ENCODE results near the gene PRDM16. TPM values are rescaled to one million over a fixed set of nuclear protein-coding genes. Genes with fewer than 3 reads are reported as not detected.

The PRDM16 gene
- polyA plus RNA-seq, 1 donor from 2014 or later: 0.21 TPM

GRCh38 chr1:3327389-3327702 is 258.3 kb downstream of the PRDM16 start:
- Histone ChIP-seq H3K27ac (ENCODE audit: low read length) (no peak overlapping the region), H4K20me1 (ENCODE audit: insufficient read depth) (no peaks in the 10 kb centered on the region), H3F3A (ENCODE audit: insufficient read depth, low read length, poor library complexity, severe bottlenecking) (no peaks in the 10 kb centered on the region), H3K9me2 (ENCODE audit: insufficient read depth, low read length) (no peaks in the 10 kb centered on the region), H3K79me2 (replicated peaks; ENCODE audit: insufficient read depth, low read length) (no peaks in the 10 kb centered on the region), H3K36me3 (ENCODE audit: insufficient read depth, low read length) (no peaks in the 10 kb centered on the region), H3K4me2 (ENCODE audit: low read length) (no peak overlapping the region), H3K9me3 (ENCODE audit: low read length) (no peaks in the 10 kb centered on the region), H2AFZ (ENCODE audit: low read depth, low read length) (no peak overlapping the region), H3K9ac (ENCODE audit: low read length) (no peak overlapping the region), H3K27me3 (ENCODE audit: insufficient read depth, low read depth, low read length) (no peaks in the 10 kb centered on the region), H3K4me3 (ENCODE audit: low read length) (no peak overlapping the region)
- TF ChIP-seq EP300 (conservative IDR thresholded peaks at IDR 0.05; ENCODE audit: poor library complexity, severe bottlenecking) (no peak), SMC3 (conservative IDR thresholded peaks at IDR 0.05; ENCODE audit: poor library complexity) (no peak), MXI1 (conservative IDR thresholded peaks at IDR 0.05; ENCODE audit: poor library complexity, severe bottlenecking) (no peak), RAD21 (conservative IDR thresholded peaks at IDR 0.05) (no peak), TAF1 (IDR thresholded peaks at IDR 0.05; ENCODE audit: low read depth) (no peak), CTCF (IDR thresholded peaks at IDR 0.05; ENCODE audit: poor library complexity, severe bottlenecking) (no peak), EZH2 (IDR thresholded peaks at IDR 0.05; ENCODE audit: borderline replicate concordance, insufficient read depth, low read length, poor library complexity, severe bottlenecking) (no peak), REST (IDR thresholded peaks at IDR 0.05; ENCODE audit: borderline replicate concordance) (no peak), POLR2AphosphoS5 (IDR thresholded peaks at IDR 0.05) (no peak)

GRCh38 chr1:3327936-3328590 is 259.1 kb downstream of the PRDM16 start:
- H3K4me2 ChIP-seq (ENCODE audit: low read length): no peak overlapping the region
- H3K27ac ChIP-seq (ENCODE audit: low read length): no peak overlapping the region

More at GRCh38 chr1:3327936-3328590, 259.1 kb downstream of the PRDM16 start:
- no peaks in the 10 kb centered on the region for H3K9me2 ChIP-seq (ENCODE audit: insufficient read depth, low read length)
- no peaks in the 10 kb centered on the region for H4K20me1 ChIP-seq (ENCODE audit: insufficient read depth)
- H3K9ac ChIP-seq (ENCODE audit: low read length): no peak overlapping the region
- no peaks in the 10 kb centered on the region for H3K9me3 ChIP-seq (ENCODE audit: low read length)
- no peaks in the 10 kb centered on the region for H3K79me2 ChIP-seq (replicated peaks; ENCODE audit: insufficient read depth, low read length)
- H3K27me3 ChIP-seq (ENCODE audit: insufficient read depth, low read depth, low read length): no peaks in the 10 kb centered on the region
- no peak overlapping the region for H3K4me3 ChIP-seq (ENCODE audit: low read length)
- H3K36me3 ChIP-seq (ENCODE audit: insufficient read depth, low read length): no peaks in the 10 kb centered on the region
- no peak overlapping the region for H2AFZ ChIP-seq (ENCODE audit: low read depth, low read length)
- no peaks in the 10 kb centered on the region for H3F3A ChIP-seq (ENCODE audit: insufficient read depth, low read length, poor library complexity, severe bottlenecking)
- no peak for TF ChIP-seq SMC3 (conservative IDR thresholded peaks at IDR 0.05; ENCODE audit: poor library complexity)
- TF ChIP-seq REST (IDR thresholded peaks at IDR 0.05; ENCODE audit: borderline replicate concordance): no peak
- no peak for TF ChIP-seq EZH2 (IDR thresholded peaks at IDR 0.05; ENCODE audit: borderline replicate concordance, insufficient read depth, low read length, poor library complexity, severe bottlenecking)
- TF ChIP-seq RAD21 (conservative IDR thresholded peaks at IDR 0.05): no peak
- TF ChIP-seq EP300 (conservative IDR thresholded peaks at IDR 0.05; ENCODE audit: poor library complexity, severe bottlenecking): no peak
- no peak for TF ChIP-seq POLR2AphosphoS5 (IDR thresholded peaks at IDR 0.05)
- no peak for TF ChIP-seq MXI1 (conservative IDR thresholded peaks at IDR 0.05; ENCODE audit: poor library complexity, severe bottlenecking)
- TF ChIP-seq CTCF (IDR thresholded peaks at IDR 0.05; ENCODE audit: poor library complexity, severe bottlenecking): no peak
- TF ChIP-seq TAF1 (IDR thresholded peaks at IDR 0.05; ENCODE audit: low read depth): no peak

Measured in neural cell (in vitro differentiated cells).